Heart left ventricle (tissue), 16 donors: ENCODE data around the gene DRAM2. TPM values are rescaled to one million over a fixed set of nuclear protein-coding genes. Genes with fewer than 3 reads are reported as not detected.

Experiments
- ATAC-seq, 4 donors: fragments of 200-7000 bp; cut with Tn5 transposase; one replicate each; pipeline ENCODE4 v1.9.1; 2020 to 2022; ENCODE audit warnings: moderate library complexity in 4 of 4, mild to moderate bottlenecking in 3 of 4, moderate number of reproducible peaks in 1 of 4
- DNase-seq, 5 donors: peaks; one replicate each; pipeline ENCODE4 v3.0.0-alpha.2; 2020
- H3K27ac ChIP-seq, 12 donors: fragments of 200-600 bp; sonication (generic) in 4 of 12; one replicate each; pipeline versions ENCODE4 v1.5.0 to v1.8.0; 2016 to 2022; ENCODE audit warnings: mild to moderate bottlenecking in 2 of 12
- H3K27me3 ChIP-seq, 9 donors: fragments of 200-600 bp; sonication (generic) in 2 of 9; one replicate each; pipeline versions ENCODE4 v1.5.1 to v1.8.0; 2016 to 2022; ENCODE audit warnings: mild to moderate bottlenecking in 3 of 9
- H3K36me3 ChIP-seq, 9 donors: fragments of 200-600 bp; sonication (generic) in 2 of 9; one replicate each; pipeline versions ENCODE4 v1.5.0 to v1.8.0; 2018 to 2022; ENCODE audit warnings: mild to moderate bottlenecking in 2 of 9
- H3K4me1 ChIP-seq, 12 donors: fragments of 200-600 bp; sonication (generic) in 4 of 12; one replicate each; pipeline versions ENCODE4 v1.5.0 to v1.8.0; 2016 to 2022; ENCODE audit warnings: mild to moderate bottlenecking in 3 of 12
- H3K4me3 ChIP-seq, 12 donors: fragments of 200-600 bp; sonication (generic) in 4 of 12; one replicate each; pipeline versions ENCODE4 v1.5.0 to v1.8.0; 2017 to 2022; ENCODE audit warnings: mild to moderate bottlenecking in 9 of 12, moderate library complexity in 4 of 12
- H3K9me3 ChIP-seq, 12 donors: fragments of 200-600 bp; sonication (generic) in 4 of 12; one replicate each; pipeline versions ENCODE4 v1.5.0 to v1.8.0; 2016 to 2022; ENCODE audit warnings: mild to moderate bottlenecking in 1 of 12
- CTCF ChIP-seq, 12 donors: fragments of 200-600 bp; sonication (generic) in 4 of 12; IDR thresholded peaks; one replicate each; pipeline versions ENCODE4 v1.5.0 to v1.8.0; 2018 to 2022; ENCODE audit warnings: antibody characterized with exemption in 12 of 12, mild to moderate bottlenecking in 5 of 12
- POLR2A ChIP-seq, 2 donors: fragments of 450-650 bp; IDR thresholded peaks; one replicate each; pipeline ENCODE4 v1.6.1; 2017; ENCODE audit warnings: antibody characterized with exemption in 2 of 2, mild to moderate bottlenecking in 2 of 2, moderate library complexity in 2 of 2
- WGBS, 4 donors: extraction: QIAGEN DNeasy Blood & Tissue Kit in 2 of 4; methylation state at CpG; one replicate each; pipeline versions ENCODE4 v1.1.5 to v1.1.7; 2013 to 2018; 5-methylcytosine and 5-hydroxymethylcytosine counted together
- intact Hi-C, 10 donors: fragments of 100-400 bp; cut with DNase I; formaldehyde crosslinking; loops; one replicate each; pipeline versions ENCODE4 v1.11.1 to v1.14.2; 2022
- polyA plus RNA-seq, 2 donors: library from polyadenylated mRNA; stranded (reverse); fragments of 200-250 nt; gene quantifications; one replicate each; pipeline ENCODE4 v1.2.3, GENCODE V29; 2013
- total RNA-seq, 9 donors: library from RNA; depleted of rRNA in 2 of 9; stranded (reverse); fragments of >200 nt in 2 of 9; fragmentation: NEBNext Ultra II Directional in 3 of 9; extraction: Animal tissue kit (Norgen Biotek cat#: 25700) in 3 of 9; gene quantifications; one replicate each; pipeline versions ENCODE4 v1.1.0 to v1.2.4, GENCODE V29; 2016 to 2023
- donor health status: ischemic (EF 13 %, LVEDD 7.1; RV severe dilation, severe dysfunction).
- donor health status: healthy with polysubstance abuse.
- donor health status: DM: no; HTN: yes; CAD: no.
- donor health status: DM: no; HTN: no; CAD: no.
- donor health status: ischemic (EF 25% LVEDD 6.9; RV normal size, moderate dysfunction).
- donor health status: ischemic (EF 25% LVEDD 5.7; RV mildly dilated, moderate dysfunction).
- donor health status: healthy.
- donor health status: DM: yes; HTN: yes; CAD: no.
- donor health status: ischemic (EF 35%, LVEDD 5.7; RV mildly dilated, moderate dysfunction).
- donor health status: nonischemic (EF 11% LVEDD 7.7; RV severe dilation, severe dysfunction).
- donor health status: DM: yes; HTN: yes; CAD: no.
- donor health status: PGD.
- donor health status: ischemic (EF 29% LVEDD 5.4; RV normal size, mild dysfunction).
- donor health status: nonischemic (EF 23%, LVEDD 6.1; RV moderate dilation, normal function).

Gene DRAM2
- total and polyA plus RNA-seq, 11 donors: 27.1 to 49.8 (median 36.6) TPM

- peaks cover 0 to 20% (median 0%) of the 10 kb centered on the region in 12 donors for H3K4me1 ChIP-seq
- no peak overlapping the region for H3K4me3 ChIP-seq
- no peak for DNase-seq
- ATAC-seq: no peak
- intact Hi-C loops: no loop called here
- no peak overlapping the region for H3K27ac ChIP-seq
- H3K9me3 ChIP-seq: no peaks in the 10 kb centered on the region
- peaks cover 0 to 89% (median 73%) of the 10 kb centered on the region in 9 donors for H3K36me3 ChIP-seq
- H3K27me3 ChIP-seq: no peaks in the 10 kb centered on the region
- WGBS, 4 donors: 94 to 97% (median 96%) methylated on average over 2 of the region's 2 CpGs
- TF ChIP-seq CTCF (IDR thresholded peaks at IDR 0.05) (no peak), POLR2A (IDR thresholded peaks at IDR 0.05) (no peak)
Observed at GRCh38 chr1:111182052-111182451, 42.2 kb upstream of the DRAM2 start.

DNA sequence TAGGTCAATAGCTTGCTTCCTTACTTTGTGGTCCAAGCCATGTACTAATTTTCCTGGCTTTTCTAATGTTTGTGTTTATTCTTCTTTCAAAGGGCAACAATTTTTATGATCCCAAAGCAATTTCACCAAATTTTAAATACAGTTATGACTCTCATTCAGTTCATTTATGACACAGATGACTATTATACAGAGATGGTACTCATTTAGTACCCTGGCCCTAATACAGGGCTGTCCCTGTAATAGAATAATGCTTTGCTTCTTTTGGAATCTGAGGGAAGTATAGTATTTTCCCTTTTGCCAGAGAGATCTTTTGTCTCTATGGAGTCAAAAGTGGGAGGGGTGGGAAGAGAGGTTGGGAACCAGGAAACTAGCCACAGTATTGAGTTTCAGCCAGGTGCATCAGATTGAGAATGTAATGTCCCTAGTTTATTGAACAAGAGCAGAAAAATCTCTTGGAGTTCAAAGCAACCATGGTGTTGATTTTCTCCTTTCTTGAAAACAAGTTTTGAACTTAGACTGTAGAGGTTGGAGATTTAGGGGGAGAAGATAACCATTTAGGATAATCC, 40.2 kb upstream of the DRAM2 start:
- H3K4me1 ChIP-seq: peaks cover 0 to 6% (median 0%) of the 10 kb centered on the region in 12 donors
- no peak overlapping the region for H3K27ac ChIP-seq
- no peak for DNase-seq
- H3K4me3 ChIP-seq: no peak overlapping the region
- peaks cover 0 to 89% (median 73%) of the 10 kb centered on the region in 9 donors for H3K36me3 ChIP-seq
- TF ChIP-seq POLR2A (IDR thresholded peaks at IDR 0.05): no peak
- no peak for TF ChIP-seq CTCF (IDR thresholded peaks at IDR 0.05)
- no peaks in the 10 kb centered on the region for H3K27me3 ChIP-seq
- no peak for ATAC-seq
- H3K9me3 ChIP-seq: no peaks in the 10 kb centered on the region
- intact Hi-C loops: no loop called here

- no peaks in the 10 kb centered on the region for H3K27me3 ChIP-seq
- DNase-seq: no peak
- no peaks in the 10 kb centered on the region for H3K9me3 ChIP-seq
- TF ChIP-seq POLR2A (IDR thresholded peaks at IDR 0.05): no peak
- H3K4me3 ChIP-seq: no peak overlapping the region
- WGBS, 4 donors: 57 to 74% (median 64%) methylated on average over 1 of the region's 1 CpG
- H3K36me3 ChIP-seq: peaks cover 0 to 88% (median 70%) of the 10 kb centered on the region in 9 donors
- peaks cover 0 to 4% (median 0%) of the 10 kb centered on the region in 12 donors for H3K4me1 ChIP-seq
- intact Hi-C loops: no loop called here
- no peak overlapping the region for H3K27ac ChIP-seq
- ATAC-seq: no peak
Observed at GRCh38 chr1:111176678-111177077, 36.8 kb upstream of the DRAM2 start.

- intact Hi-C loops: no loop called here
- peaks cover 0 to 89% (median 67%) of the 10 kb centered on the region in 9 donors for H3K36me3 ChIP-seq
Observed at GRCh38 chr1:111175349-111175748, 35.5 kb upstream of the DRAM2 start.

More at GRCh38 chr1:111175349-111175748, 35.5 kb upstream of the DRAM2 start:
- Histone ChIP-seq H3K9me3 (no peaks in the 10 kb centered on the region), H3K4me3 (no peak overlapping the region), H3K27me3 (no peaks in the 10 kb centered on the region), H3K27ac (no peak overlapping the region), H3K4me1 (peaks cover 0 to 4% (median 0%) of the 10 kb centered on the region in 12 donors)
- ATAC-seq (no peak), DNase-seq (no peak)
- TF ChIP-seq POLR2A (IDR thresholded peaks at IDR 0.05) (no peak), CTCF (IDR thresholded peaks at IDR 0.05) (no peak)
- WGBS, 4 donors: 82 to 96% (median 91%) methylated on average over 3 of the region's 3 CpGs
